ENCODE data around the gene CLDN9. TPM values are rescaled to one million over a fixed set of nuclear protein-coding genes. Genes with fewer than 3 reads are reported as not detected.
A peak's percentile ranks its signal among the peaks of the same experiment; 100 is the strongest.

The CLDN9 gene
- total and polyA plus RNA-seq, 4 donors: 0.05 to 0.32 (median 0.25) TPM

GRCh38 chr16:2982402-2982801 is 30.3 kb upstream of the CLDN9 start:
- TF ChIP-seq HNF4A (conservative IDR thresholded peaks at IDR 0.05) (no peak), ZBTB33 (IDR thresholded peaks at IDR 0.05) (no peak), RAD21 (IDR thresholded peaks at IDR 0.05) (no peak)
- DNase-seq (ENCODE audit: low spot score): no peak
- Histone ChIP-seq H3K36me3 (ENCODE audit: control insufficient read depth in 4 of 4, insufficient read depth in 3 of 4, low read depth in 1 of 4, low read length in 3 of 4) (no peaks in the 10 kb centered on the region), H3K9ac (ENCODE audit: low read depth in 1 of 2, low read length in 2 of 2) (no peak overlapping the region), H3K9me3 (ENCODE audit: control insufficient read depth in 4 of 4, low read length in 3 of 4) (no peaks in the 10 kb centered on the region), H3K4me3 (ENCODE audit: low read depth in 1 of 3, low read length in 3 of 3) (no peak overlapping the region), H3K27ac (ENCODE audit: low read depth in 1 of 2, low read length in 2 of 2) (no peak overlapping the region), H3K4me1 (ENCODE audit: control insufficient read depth in 4 of 4, insufficient read depth in 4 of 4, low read length in 3 of 4) (peaks cover 7 to 37% (median 19%) of the 10 kb centered on the region in 4 donors), H3K27me3 (ENCODE audit: control insufficient read depth in 4 of 4, insufficient read depth in 4 of 4, low read length in 3 of 4) (peaks cover 0 to 2% (median 0%) of the 10 kb centered on the region in 4 donors)
- WGBS: 90% methylated on average over 5 of the region's 5 CpGs

- no peaks in the 10 kb centered on the region for H3K36me3 ChIP-seq (ENCODE audit: control insufficient read depth in 4 of 4, insufficient read depth in 3 of 4, low read depth in 1 of 4, low read length in 3 of 4)
- 9% methylated on average over 42 of the region's 42 CpGs for WGBS
- H3K9me3 ChIP-seq (ENCODE audit: control insufficient read depth in 4 of 4, low read length in 3 of 4): no peaks in the 10 kb centered on the region
- peaks cover 0 to 2% (median 0%) of the 10 kb centered on the region in 4 donors for H3K27me3 ChIP-seq (ENCODE audit: control insufficient read depth in 4 of 4, insufficient read depth in 4 of 4, low read length in 3 of 4)
- peak; percentile 87 for DNase-seq (ENCODE audit: low spot score)
- H3K4me3 ChIP-seq (ENCODE audit: low read depth in 1 of 3, low read length in 3 of 3): peak overlapping the region in 1 of 3 donors; percentile 30
- peaks cover 3 to 30% (median 14%) of the 10 kb centered on the region in 4 donors for H3K4me1 ChIP-seq (ENCODE audit: control insufficient read depth in 4 of 4, insufficient read depth in 4 of 4, low read length in 3 of 4)
- TF ChIP-seq TAF1 (conservative IDR thresholded peaks at IDR 0.05) (no peak), RAD21 (IDR thresholded peaks at IDR 0.05) (peak in 1 of 2 donors; percentile 72), CTCF (IDR thresholded peaks at IDR 0.05; ENCODE audit: low read depth, low read length, missing input control) (peak; percentile 83)
- H3K9ac ChIP-seq (ENCODE audit: low read depth in 1 of 2, low read length in 2 of 2): no peak overlapping the region
- no peak overlapping the region for H3K27ac ChIP-seq (ENCODE audit: low read depth in 1 of 2, low read length in 2 of 2)
These were observed 29.0 kb upstream of the CLDN9 start for GRCh38 chr16:2983706-2984136.

- no peak overlapping the region for H3K4me3 ChIP-seq (ENCODE audit: low read depth in 1 of 3, low read length in 3 of 3)
- H3K9ac ChIP-seq (ENCODE audit: low read depth in 1 of 2, low read length in 2 of 2): no peak overlapping the region
- whole genome bisulfite sequencing: 64% methylated on average over 9 of the region's 9 CpGs
- no peak for TF ChIP-seq HNF4G (IDR thresholded peaks at IDR 0.05)
- TF ChIP-seq, protein P1, sequence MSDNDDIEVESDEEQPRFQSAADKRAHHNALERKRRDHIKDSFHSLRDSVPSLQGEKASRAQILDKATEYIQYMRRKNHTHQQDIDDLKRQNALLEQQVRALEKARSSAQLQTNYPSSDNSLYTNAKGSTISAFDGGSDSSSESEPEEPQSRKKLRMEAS (IDR thresholded peaks at IDR 0.05): no peak
- TF ChIP-seq SP1 (IDR thresholded peaks at IDR 0.05): no peak
- no peak for TF ChIP-seq GABPA (IDR thresholded peaks at IDR 0.05 in 1 of 2, conservative IDR thresholded peaks at IDR 0.05 in 1 of 2)
- TF ChIP-seq YY1 (IDR thresholded peaks at IDR 0.05): no peak
- H3K27ac ChIP-seq (ENCODE audit: low read depth in 1 of 2, low read length in 2 of 2): no peak overlapping the region
- peaks cover 0 to 24% (median 12%) of the 10 kb centered on the region in 4 donors for H3K4me1 ChIP-seq (ENCODE audit: control insufficient read depth in 4 of 4, insufficient read depth in 4 of 4, low read length in 3 of 4)
- no peak for DNase-seq (ENCODE audit: low spot score)
- H3K9me3 ChIP-seq (ENCODE audit: control insufficient read depth in 4 of 4, low read length in 3 of 4): no peaks in the 10 kb centered on the region
- no peaks in the 10 kb centered on the region for H3K36me3 ChIP-seq (ENCODE audit: control insufficient read depth in 4 of 4, insufficient read depth in 3 of 4, low read depth in 1 of 4, low read length in 3 of 4)
- H3K27me3 ChIP-seq (ENCODE audit: control insufficient read depth in 4 of 4, insufficient read depth in 4 of 4, low read length in 3 of 4): no peaks in the 10 kb centered on the region
These were observed 27.3 kb upstream of the CLDN9 start for GRCh38 chr16:2985462-2985861.

All from liver (tissue), 9 donors.